ENCODE measurements around the gene ZMAT5.

- TF ChIP-seq CTCF (IDR thresholded peaks at IDR 0.05) (no peak), ETV6 (CRISPR knock-in tag; IDR thresholded peaks at IDR 0.05) (no peak), SMAD3 (CRISPR knock-in tag; IDR thresholded peaks at IDR 0.05; ENCODE audit: borderline replicate concordance) (no peak), TEAD1 (CRISPR knock-in tag; IDR thresholded peaks at IDR 0.05) (no peak), ZNF317 (CRISPR knock-in tag; IDR thresholded peaks at IDR 0.05; ENCODE audit: borderline replicate concordance, low read depth) (no peak), CREM (CRISPR knock-in tag; IDR thresholded peaks at IDR 0.05) (no peak), KAT7 (CRISPR knock-in tag; IDR thresholded peaks at IDR 0.05; ENCODE audit: borderline replicate concordance) (no peak), ZNF121 (CRISPR knock-in tag; IDR thresholded peaks at IDR 0.05) (no peak)
- TF ChIP-seq, protein P1, sequence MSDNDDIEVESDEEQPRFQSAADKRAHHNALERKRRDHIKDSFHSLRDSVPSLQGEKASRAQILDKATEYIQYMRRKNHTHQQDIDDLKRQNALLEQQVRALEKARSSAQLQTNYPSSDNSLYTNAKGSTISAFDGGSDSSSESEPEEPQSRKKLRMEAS (CRISPR knock-in tag; IDR thresholded peaks at IDR 0.05) = no peak
- TF ChIP-seq, protein P2, sequence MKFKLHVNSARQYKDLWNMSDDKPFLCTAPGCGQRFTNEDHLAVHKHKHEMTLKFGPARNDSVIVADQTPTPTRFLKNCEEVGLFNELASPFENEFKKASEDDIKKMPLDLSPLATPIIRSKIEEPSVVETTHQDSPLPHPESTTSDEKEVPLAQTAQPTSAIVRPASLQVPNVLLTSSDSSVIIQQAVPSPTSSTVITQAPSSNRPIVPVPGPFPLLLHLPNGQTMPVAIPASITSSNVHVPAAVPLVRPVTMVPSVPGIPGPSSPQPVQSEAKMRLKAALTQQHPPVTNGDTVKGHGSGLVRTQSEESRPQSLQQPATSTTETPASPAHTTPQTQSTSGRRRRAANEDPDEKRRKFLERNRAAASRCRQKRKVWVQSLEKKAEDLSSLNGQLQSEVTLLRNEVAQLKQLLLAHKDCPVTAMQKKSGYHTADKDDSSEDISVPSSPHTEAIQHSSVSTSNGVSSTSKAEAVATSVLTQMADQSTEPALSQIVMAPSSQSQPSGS (CRISPR knock-in tag; IDR thresholded peaks at IDR 0.05; ENCODE audit: borderline replicate concordance, low read depth) = no peak
- TF ChIP-seq, protein P3, sequence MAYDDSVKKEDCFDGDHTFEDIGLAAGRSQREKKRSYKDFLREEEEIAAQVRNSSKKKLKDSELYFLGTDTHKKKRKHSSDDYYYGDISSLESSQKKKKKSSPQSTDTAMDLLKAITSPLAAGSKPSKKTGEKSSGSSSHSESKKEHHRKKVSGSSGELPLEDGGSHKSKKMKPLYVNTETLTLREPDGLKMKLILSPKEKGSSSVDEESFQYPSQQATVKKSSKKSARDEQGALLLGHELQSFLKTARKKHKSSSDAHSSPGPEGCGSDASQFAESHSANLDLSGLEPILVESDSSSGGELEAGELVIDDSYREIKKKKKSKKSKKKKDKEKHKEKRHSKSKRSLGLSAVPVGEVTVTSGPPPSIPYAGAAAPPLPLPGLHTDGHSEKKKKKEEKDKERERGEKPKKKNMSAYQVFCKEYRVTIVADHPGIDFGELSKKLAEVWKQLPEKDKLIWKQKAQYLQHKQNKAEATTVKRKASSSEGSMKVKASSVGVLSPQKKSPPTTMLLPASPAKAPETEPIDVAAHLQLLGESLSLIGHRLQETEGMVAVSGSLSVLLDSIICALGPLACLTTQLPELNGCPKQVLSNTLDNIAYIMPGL (CRISPR knock-in tag; IDR thresholded peaks at IDR 0.05) = no peak
Measured at GRCh38 chr22:29706486-29706885, 60.3 kb downstream of the ZMAT5 start.

All from WTC11 (cell line).